GM04503 (cell line): ENCODE measurements around the gene CDRT15.
"Not testable (repeated sequence)": the region's sequence is repeated elsewhere in the genome, so short reads cannot be mapped to it uniquely, and the experiment has no call there.

Source experiments
- DNase-seq: peaks from one replicate; pipeline ENCODE4 v3.0.0-alpha.2; 2012; ENCODE audit warnings: low read depth

CDRT15 gene

DNA sequence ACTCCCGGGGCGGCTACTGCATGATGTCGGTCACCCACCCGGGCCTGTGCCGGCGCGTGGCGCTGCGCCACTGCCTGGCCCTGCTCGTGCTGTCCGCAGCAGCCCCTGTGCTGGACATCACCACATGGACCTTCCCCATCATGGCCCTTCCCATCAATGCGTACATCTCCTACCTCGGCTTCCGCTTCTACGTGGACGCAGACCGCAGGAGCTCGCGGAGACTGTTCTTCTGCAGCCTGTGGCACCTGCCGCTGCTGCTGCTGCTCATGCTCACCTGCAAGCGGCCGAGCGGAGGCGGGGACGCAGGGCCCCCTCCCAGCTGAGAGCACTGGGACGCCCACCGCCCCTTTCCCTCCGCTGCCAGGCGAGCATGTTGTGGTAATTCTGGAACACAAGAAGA, 29.8 kb downstream of the CDRT15 start:
- no peak for DNase-seq

DNA sequence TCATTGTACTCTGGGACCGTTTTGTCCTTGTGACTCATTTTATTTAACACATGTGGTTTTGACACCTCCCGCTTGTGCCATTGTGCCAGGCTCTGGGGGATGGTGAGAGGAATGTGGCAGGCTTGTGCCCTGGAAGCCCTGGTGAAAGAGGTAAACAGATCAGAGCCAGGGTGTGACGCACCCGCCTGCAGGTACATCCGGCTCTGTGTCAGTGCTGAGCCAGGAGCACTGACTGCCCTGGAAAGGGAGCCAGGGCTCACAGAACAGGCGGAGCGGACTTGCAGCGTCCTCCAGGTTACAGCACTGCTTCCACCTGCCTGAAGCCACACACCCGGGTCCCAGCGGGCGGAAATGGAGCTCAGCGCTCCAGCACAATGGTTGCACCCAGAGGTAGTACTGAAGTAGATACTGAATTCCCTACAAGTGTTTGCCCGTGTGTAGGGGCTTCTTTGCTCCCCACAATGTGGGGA, 30.6 kb downstream of the CDRT15 start:
- DNase-seq, result no peak

DNA sequence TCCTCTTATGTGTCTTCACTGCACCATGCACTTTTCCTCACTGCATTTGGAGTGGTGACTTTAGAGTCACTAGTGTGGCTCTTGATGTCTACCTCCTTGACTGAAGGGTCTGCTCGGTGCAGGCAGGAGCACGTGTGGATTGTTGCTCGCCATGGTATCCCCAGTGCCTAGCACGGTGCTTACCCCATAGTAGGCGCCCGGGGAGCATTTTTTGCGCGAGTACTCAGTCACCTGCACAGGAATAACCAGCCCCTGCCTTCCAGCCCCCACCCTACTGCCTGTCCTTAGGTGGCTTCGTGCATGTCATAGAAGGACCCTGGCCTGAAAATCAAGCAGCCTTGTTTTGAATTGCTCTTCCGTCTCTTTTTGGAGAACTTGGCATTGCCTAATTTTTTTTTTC, 31.3 kb downstream of the CDRT15 start:
- no peak for DNase-seq

DNA sequence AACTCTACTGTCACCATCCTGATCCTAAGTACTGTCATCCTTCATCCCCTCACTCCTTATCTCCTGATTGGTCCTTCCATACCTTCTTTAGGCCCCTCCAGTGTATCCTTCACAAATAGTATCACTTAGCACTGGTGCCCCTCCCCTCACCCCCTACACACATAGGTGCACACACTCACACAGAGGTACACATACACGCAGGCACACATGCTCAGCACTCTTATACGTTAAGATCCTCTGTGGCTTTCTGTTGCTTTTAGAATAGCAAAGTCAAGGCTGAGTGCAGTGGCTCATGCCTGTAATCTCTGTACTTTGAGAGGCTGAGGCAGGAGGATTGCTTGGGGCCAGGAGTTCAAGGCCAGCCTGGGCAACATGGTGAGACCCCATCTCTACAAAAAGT, 32.1 kb downstream of the CDRT15 start:
- no peak for DNase-seq

DNA sequence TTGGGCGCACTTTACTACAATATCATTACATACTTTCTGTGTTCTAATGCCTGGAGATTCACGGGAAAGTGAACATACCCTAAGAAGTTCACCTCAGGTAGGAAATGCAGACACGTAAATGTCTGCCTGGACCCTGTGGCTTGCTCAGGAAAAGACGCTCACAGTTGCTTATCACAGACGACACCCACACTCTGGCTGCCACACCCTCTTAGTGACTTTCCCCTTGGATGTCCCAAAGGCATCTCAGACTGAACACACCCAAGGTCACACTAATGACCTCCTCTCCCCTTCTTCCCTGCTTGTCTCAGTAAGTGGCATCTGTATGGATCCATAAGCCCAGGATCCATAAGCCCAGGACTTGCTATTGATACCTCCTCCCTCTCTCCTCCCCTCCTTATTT, 32.6 kb downstream of the CDRT15 start:
- no peak for DNase-seq

DNA sequence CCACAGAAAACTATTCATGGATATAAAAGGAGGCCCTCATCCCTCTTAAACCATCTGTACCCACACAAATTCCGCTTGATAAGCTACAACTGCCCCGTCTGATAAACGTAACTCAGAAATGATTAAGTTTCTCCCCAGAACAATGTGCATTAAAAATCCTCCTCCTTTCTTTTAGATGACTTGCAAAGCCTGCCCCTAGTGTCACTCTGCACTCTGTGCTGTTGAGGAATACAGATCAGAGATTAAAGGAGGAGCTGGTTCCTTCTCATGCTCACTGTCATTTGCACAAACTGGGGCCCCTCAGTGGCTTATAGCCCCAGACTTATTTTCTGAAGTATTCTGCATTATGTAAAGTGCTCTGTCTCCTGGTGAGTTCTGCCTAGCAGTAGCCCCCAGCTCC, 33.3 kb downstream of the CDRT15 start:
- no peak for DNase-seq

DNA sequence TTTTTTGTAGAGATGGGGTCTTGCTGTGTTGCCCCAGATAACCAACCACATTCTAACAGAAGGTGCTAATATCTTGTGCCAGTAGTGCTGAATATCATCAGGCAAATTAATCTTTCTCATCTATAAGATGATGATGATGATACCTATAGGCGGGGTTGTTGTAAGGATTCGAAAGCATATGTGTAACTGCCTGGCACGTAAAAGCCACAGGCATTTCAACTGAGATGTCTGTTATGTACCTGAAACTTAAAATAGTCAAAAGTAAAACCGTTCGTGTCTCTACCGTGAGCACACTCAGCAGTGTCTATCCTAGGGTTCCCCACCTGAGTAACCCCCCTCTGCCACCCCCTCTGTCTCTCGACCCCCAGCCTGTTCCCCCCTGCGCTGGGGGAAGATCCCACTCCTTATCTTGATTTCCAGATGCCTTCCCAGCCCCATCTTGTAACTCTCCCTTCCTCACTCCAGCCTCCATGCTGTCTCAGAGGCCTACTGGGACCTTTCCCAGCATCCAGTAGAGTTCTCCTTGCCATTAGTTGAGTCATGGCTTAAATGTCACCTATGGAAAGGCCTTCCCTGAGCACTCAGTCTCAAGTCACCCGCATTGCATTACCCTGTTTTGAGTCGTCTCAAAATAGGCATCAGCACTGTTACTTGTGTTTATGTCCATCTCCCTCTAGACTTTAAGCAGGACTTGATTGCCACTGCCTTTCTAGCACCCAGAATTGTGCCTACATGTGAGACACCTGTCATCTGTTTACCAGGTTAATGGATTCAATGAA, 34.1 kb downstream of the CDRT15 start:
- DNase-seq, result no peak

DNA sequence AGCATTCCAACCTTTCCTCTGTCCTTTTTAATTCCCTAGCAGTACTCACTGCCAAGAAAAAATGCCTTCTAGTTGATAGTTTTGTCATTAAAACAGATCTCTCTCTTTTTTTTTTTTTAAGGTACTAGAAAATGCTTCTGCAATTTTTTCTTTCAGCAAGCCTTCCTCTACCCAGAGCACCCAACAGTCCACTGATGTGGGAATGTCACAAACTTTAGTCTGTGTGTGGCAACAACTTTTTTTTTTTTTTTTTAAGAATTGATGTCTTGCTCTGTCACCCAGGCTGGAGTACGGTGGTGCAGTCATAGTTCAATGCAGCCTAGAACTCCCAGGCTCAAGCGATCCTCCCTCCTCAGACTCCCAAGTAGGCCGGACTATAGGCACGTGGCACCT, 34.7 kb downstream of the CDRT15 start:
- no peak for DNase-seq

DNA sequence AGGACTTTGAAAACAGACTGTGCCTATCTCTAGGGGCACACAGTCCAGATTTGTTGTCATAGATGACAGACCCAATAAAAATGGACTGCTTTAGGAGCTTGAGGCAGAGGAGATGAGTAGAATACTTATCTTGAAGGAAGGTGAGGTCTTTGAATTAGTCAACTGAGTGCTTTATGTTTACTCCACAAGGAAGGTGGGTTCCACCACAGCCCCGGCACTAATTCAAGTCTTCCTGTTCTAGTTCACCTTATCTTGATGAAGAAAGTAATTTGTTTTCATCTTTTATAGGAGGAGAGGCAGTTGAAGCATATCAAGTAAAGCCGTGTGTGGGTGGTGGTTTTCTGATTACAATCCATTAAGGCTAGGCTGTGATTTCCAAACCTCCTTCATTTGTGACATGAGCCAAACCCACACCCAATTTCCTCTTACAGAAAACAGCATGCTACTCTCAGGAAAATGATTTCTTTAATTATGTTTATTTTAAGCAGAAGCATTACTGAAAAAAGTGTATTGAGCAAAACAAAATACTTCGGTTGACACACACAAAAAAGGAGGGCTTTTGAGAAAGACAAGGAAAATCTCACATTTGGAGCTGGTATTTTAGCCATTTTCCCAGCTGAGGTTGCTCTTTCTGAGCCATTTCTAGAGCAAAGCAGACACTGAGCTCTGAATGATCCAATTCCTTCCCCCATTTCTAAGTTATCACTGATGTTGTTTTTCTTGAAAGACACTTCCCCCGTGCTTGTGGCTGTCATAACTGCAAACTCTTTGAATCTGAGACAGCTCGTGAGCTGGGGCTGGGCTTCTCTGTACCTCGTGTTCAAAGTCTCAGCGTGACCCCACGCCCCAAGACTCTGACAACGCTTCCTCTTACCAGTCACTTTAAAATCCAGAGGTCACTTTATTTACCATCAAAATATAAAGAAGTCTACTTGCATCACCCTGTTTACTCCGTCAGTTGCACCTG, 35.4 kb downstream of the CDRT15 start:
- no peak for DNase-seq

DNA sequence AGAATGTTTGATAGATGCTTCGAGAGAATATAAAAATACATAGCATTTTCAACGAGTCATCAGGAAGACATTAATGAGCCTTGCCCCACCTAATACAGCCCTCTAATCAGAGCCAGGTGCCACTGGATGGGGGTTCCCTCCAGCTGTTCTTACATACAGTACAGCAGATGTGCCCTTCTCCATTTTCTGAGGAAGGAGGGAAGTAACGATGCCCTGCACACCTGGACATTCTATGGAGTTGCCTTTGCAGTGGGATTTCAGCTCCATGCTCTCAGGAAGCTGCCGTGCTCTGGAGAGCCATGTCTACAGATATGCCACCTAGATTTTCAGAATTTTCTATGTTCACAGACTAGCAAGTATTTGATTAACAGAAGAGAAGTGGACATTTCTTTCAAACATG, 36.3 kb downstream of the CDRT15 start:
- no peak for DNase-seq

DNA sequence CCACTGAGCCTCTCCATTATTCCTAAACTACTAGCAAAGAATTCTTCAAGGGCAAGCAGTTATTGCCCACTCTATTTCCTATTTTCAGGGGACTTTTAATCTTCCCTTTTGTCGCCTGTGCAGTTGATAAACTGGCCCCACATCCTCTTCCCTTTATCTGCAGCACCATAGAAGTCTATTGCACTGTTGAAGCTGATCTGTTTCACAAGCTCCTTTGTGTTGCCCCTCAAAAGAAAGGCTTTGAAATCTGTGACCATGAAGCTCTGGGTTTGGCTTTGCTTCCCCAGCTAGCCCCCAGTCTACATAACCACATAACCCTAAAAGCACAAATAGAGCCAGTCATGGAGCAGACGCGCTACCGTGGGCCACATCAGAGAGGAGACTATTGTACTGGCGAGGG, 37.1 kb downstream of the CDRT15 start:
- DNase-seq, result no peak

DNA sequence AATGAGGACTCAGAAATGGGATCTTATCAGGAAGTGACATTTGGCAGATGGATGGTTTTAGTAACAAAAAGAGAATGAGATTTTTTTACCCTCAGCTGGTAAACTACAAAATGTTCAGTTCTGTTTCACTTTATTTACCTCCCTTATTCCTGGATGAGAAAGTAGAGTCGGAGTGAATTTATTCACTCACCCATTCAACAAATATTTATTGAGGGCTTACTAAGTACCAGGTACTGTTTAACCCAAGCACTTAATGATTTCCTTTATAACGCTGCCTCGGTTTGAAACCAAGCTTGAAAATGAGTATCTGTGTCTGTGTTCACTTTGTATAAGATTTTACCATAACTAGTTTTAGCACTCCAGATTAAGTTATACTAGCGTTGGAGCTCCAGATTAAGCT, 38.1 kb downstream of the CDRT15 start:
- DNase-seq, result no peak

DNA sequence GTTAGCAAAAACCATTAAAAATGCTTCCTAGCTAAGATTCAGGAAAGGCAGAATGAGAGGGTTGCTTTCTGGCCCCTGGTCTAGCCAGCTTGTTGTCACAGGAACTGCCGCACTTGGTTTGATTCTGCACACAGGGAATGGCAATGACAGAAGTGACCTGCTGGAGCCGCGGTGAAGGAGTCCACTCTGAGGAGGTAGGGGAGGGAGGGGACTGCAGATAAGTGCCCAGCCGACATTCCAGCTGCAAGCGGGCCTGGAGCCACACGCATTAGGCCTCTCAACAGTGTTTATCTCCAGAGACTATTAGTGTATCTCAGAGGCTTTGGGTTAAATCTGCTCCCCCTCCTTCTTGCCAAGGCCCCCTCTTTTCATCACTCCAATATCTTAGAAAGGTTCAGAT, 38.6 kb downstream of the CDRT15 start:
- no peak for DNase-seq

DNA sequence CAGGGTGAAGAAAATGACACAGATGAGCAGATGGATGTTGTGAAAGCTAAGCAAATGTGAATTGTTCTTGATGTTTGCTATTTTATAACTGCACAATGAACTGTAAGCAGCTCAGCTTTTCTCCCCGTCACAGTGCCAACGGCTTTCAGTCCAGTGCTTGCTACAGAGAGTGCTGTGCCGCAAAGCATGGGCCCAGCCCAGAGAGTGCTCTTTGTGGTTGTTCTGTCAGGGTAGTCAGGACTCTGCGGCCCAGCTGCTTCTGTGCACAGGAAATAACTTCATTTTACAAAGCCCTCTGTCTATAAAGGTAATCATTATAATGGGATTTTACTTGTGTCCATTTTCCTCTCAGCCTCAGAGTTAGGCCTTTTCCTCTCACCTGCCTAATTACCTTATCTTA, 39.1 kb downstream of the CDRT15 start:
- DNase-seq, result no peak

DNA sequence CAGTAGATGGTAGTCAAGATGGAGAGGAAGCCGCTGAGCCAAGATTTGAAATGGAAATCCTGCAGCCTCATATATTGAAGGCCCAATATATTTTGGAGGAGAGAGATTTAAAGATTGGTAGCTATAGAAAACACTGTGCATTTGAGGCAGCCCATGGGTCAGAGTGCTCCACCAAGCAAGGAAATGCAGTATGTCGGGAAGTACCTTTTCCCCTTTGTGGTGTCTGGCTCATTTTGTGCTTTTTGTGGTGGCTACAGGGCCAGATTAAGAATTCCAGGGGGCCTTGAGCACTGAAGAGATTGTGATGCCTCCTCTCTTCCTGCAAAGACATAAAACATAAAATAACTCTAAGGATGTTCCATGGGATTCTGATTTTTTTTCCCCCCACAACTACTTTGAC, 39.6 kb downstream of the CDRT15 start:
- no peak for DNase-seq

DNA sequence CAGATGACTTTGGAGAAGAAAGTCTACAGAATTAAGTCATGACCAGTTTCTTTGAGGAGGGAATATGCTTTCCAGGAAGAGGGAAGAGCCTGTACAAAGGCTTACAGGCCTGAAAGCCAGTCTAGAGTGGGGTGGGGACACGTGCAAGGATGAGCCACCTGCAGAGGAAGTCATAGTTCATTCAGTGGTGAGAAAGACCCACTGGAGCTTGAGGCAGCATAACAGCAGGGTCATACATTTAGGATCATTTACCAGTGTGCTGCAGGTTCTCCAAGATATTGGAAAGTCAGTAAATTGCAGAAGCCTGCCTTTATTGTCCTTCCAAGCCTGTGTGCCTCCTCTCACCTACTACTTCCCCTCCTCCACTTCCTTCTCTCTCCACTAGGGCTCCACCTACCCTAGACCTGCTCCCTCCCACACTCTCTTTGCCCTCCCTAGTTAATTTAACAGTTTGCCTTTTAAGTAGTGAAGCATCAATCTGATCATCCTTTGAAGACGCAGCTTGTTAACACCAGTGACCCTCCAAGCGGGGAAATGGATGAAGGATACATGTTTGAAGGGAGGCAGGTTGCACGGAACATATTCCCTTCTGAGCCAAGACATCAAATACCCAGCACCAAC, 40.2 kb downstream of the CDRT15 start:
- no peak for DNase-seq

DNA sequence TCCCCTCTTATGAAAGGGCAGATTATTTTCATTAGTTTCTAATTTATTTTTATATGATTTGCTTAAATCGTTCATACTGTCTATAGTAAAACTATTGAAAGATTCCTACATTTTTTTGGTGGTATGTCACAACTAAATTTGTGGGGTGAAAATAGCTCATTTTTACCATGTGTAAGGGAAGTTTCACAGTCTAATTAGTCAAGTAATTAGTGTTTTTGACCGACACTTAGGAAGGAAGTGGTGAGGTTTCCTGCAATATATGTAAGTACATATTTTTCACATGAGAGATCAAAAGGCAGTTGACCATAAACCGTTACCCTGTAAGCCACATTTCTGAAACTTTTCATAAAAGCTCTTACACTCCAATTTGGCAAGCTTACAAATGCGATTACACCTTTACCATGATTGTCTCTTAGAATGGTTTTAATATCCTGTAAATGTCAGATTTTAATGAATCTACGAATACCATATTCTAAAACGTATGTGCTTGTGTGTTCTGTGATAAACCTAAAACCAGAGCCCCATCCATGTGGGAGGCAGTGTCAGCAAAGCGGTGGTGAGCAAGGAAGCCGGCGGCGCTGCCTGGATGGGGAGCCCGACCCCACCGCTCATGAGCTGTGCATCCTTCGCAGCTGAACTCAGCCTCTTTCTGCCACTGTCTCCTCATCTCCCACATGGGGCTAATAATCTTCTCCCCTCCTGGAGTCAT, 43.9 kb downstream of the CDRT15 start:
- not testable (repeated sequence) for DNase-seq

DNA sequence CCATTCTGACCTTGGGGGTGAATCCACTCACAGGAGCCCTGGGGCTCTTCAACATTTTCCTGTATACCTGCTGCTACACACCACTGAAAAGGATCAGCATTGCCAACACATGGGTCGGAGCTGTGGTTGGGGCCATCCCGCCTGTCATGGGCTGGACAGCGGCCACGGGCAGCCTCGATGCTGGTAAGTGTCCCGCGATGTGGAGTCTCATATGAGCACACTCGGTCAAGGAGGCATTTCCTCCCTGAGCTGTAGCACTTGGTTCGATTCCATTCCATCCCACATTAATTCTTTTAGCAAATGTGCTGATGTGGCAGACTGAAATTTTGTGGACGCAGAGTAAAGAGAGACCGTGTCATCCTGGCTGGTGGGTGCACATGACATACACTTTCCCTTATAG, 44.6 kb downstream of the CDRT15 start:
- DNase-seq, result not testable (repeated sequence)

DNA sequence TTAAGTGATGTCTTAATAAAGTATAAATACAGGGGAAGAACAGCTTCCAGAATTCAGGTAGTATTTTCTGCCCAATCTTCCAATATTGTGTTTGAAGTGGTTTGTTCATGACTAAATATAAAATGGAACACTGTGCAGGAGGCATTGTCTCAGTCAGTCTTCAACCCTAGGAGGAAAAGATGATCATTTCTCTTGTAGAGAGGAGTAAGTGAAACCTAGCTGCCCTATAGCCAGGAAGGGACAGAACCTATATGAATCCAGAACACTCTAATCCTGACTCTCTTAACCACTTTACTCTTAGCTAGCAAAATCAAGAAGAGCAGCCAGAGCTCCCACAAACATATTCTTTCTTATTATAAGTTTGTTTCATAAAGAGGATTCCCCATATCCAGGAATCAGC, 45.2 kb downstream of the CDRT15 start:
- DNase-seq, result not testable (repeated sequence)

DNA sequence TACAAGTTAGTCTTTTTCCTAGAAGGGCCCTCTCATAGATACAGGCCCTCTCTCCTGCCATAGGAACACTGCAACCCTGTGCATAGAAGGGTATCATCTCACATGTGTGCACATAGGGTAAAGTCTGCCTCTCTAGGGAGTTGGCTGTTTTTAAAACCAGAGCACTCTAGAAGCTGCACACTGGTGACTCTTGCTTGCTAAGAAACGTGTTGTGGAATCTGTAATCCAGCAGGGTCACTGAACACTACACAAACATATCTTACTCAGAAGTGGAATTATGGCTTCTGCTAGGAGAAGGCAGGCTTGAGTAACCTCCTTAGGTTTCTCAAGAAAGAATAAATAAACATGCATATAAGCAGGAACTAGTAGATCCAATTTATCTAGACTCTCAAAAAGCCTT, 45.9 kb downstream of the CDRT15 start:
- DNase-seq, result not testable (repeated sequence)

DNA sequence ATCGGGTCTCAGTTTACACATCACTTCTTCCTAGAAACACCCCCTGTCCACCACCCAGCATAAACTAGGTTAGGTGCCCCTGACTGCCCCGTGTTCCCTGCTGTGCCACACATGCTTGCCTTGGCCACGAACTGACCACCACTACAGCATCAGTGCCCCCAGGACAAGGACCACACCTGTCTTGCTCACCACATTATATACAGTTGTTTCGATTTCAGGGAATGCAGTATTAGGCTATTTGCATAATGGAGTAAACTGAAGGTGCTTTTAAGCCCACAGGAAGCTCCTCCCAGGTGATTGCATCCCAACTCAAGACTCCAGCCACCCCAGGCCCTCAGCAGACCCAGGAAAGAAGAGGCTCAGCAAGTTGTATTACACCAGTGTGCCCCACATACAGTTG, 50.2 kb downstream of the CDRT15 start:
- DNase-seq, result not testable (repeated sequence)
